HG02938 (cell line): ENCODE measurements around the gene G2E3.
"Not testable (repeated sequence)": the region's sequence is repeated elsewhere in the genome, so short reads cannot be mapped to it uniquely, and the experiment has no call there.

Experiments used
- ATAC-seq: cut with Tn5 transposase; IDR thresholded peaks from one replicate; pipeline ENCODE4 v1.9.1; 2021; ENCODE audit warnings: mild to moderate bottlenecking, moderate library complexity; ENCODE audit not compliant: unreplicated experiment

G2E3 gene, protein sequence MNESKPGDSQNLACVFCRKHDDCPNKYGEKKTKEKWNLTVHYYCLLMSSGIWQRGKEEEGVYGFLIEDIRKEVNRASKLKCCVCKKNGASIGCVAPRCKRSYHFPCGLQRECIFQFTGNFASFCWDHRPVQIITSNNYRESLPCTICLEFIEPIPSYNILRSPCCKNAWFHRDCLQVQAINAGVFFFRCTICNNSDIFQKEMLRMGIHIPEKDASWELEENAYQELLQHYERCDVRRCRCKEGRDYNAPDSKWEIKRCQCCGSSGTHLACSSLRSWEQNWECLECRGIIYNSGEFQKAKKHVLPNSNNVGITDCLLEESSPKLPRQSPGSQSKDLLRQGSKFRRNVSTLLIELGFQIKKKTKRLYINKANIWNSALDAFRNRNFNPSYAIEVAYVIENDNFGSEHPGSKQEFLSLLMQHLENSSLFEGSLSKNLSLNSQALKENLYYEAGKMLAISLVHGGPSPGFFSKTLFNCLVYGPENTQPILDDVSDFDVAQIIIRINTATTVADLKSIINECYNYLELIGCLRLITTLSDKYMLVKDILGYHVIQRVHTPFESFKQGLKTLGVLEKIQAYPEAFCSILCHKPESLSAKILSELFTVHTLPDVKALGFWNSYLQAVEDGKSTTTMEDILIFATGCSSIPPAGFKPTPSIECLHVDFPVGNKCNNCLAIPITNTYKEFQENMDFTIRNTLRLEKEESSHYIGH

GRCh38 chr14:30558675-30559555 is at the start of gene G2E3:
G2E3 (plus strand) TSS chr14:30559158; CDS start chr14:30581080, 21,922 bp downstream.
- peak; percentile 92 for ATAC-seq

DNA sequence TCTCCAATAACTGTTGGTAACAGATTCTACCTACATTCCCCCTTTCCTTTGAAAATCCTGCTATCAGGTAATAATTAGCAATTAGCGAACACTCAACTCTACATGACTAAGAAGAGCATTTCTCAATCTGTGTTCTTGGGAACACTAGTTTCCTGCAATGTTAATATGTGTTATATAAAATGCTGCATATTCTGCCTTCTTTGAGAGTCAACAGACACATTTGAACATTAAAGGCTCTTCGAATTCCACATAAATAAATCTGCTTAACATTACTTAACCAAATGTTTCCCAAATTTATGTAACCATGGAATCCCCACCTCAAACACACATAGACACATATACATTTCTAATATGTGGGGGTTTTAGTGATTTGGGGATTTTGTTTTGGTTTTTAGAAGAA is 41.2 kb upstream of the G2E3 start:
- ATAC-seq = no peak

GRCh38 chr14:30518867-30519560 is 39.9 kb upstream of the G2E3 start:
- no peak for ATAC-seq

DNA sequence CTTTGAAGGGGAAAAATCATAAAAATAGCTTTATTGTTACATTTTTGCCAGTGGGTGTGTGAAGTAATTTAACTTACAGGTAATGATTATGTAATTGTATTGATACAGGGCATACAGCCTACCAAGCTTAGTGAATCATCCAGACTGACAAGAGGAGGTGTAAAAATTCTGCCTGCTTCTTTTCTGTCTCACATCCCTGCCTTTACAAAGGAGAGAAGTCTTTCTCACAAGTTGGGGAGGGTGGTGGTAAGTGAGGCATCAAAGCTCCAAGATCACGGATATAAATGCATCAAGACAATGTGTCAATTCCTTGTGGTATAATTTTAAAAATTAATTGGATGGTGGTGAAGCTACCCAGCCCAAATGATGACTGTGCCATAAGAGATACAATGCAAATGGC is 39.0 kb upstream of the G2E3 start:
- ATAC-seq = no peak

DNA sequence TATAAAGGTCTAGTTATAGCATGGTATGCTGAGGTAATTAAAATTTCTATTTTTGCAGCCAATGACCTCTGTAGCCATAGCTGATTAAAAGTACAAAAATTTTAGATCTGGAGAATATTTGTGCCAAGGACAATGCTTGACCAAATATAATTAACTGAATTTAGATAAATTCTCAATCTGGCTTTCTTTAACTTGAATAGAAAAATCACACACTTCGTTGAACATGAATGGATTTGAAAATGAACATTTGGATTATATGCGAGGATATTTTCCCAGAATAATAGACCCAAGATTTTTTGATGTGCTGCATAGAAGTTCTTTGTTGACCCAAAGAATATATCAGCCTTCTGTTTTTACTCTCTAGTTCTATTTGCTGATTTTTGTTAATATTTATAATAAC is 38.4 kb upstream of the G2E3 start:
- no peak for ATAC-seq

- peak; percentile 65 for ATAC-seq
Measured at GRCh38 chr14:30521899-30522736, 36.8 kb upstream of the G2E3 start.

- no peak for ATAC-seq
Measured at GRCh38 chr14:30525833-30526232, 33.1 kb upstream of the G2E3 start.

DNA sequence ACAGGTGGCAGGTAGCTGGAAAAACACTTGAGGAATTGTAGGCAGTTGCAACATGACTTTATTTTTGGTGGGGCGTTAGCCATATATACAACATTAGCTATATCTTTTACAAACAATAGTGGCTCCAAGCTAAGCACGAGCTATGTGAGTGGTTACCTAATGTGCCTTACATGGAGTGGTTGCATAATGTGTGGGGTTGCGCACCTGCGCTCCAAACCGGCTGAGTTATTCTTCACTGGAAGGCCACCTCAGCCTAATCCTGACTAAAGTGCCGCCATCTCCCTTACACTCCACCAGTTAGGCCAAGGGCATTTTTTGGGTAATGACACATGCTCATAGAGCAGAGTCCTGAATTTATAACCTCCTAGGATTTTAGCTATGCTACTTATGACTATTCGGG is 31.8 kb upstream of the G2E3 start:
- no peak for ATAC-seq

DNA sequence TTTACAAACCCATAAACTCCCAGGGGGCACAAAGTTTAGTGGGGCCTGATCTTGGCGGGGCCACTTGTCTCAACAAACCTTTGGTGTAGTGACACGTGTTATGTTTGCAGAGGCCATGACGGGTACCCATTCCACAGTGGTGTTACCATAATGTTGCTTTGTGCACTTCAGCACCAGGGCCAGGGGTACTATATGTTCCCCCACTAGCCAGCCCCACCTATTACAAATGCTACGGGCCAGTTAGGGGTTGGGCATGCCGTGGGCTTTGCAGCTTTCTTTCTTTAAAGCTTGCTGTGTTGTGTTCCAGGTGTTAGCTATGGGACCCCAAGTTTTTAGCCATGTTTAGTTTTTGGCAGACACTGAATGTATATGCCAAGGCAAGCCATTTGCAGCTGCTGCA is 30.8 kb upstream of the G2E3 start:
- ATAC-seq = no peak

DNA sequence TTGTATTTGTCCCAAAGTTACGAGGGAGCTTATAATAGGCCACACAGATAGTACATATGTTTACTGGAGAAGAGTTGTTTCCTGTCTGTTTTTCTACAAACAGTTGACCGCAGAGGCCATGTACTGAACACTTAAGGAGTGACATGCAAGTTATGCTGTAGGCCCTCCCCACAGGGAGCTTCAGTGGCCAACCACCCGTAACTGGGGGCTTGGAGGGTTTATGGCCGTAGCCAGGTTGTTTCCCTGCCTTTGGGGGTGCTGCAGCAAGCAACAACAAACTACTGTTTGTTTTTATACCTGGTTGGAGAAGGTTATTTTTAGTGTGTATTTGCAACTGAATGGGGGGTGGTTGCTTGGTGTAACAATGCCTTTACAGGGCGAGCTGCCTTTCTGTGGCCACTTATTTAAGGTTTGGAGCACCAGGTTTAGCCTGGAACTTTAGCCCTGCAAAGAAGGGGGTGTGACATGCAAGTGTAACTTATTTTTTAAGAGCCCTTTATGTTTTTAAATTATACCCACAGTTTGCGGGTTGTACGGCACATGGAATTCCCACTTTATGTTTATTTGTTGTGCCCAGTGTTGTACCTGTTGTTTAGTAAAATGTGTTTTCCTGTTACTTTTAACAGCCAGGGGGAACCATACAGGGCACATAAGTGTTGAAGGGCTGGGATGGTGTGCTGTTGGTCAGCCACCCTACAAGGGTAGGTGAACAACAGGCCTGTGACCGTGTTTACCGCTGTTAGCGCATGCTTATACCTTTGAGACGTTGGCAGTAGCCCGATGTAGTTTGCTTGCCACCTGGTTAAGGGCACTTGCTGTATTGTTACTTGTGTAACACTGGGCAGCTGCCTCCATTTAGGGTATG is 29.9 kb upstream of the G2E3 start:
- no peak for ATAC-seq

- no peak for ATAC-seq
Measured at GRCh38 chr14:30532264-30532663, 26.7 kb upstream of the G2E3 start.

GRCh38 chr14:30533126-30533525 is 25.8 kb upstream of the G2E3 start:
- ATAC-seq = no peak

DNA sequence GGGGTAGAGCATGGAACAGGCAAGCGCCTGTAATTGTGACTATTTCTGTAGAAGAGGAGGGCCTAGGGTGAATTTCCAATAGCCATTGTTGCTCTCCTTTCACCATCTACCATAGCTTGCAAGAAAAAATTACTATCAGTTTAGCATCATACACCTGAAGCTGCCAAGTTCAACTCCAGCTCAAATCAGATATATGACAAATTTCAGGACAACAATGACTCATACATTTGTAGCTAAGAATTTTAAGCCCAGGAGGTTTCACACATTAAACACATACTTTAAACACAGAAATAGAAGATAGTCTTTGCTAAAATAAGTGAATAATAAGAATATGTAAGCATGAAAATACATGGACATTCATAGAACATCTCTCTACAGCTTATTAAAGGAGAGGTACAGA is 17.6 kb upstream of the G2E3 start:
- no peak for ATAC-seq

DNA sequence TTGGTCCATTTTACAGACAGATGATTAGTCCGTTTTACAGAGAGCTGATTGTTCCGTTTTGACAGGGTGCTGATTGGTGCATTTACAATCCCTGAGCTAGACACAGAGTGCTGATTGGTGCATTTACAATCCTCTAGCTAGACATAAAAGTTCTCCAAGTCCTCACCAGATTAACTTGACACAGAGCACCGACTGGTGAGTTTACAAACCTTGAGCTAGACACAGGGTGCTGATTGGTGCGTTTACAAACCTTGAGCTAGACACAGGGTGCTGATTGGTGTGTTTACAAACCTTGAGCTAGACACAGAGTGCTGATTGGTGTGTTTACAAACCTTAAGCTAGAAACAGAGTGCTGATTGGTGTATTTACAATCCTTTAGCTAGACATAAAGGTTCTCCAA is 12.2 kb upstream of the G2E3 start:
- ATAC-seq = not testable (repeated sequence)

GRCh38 chr14:30547388-30548048 is 11.4 kb upstream of the G2E3 start:
- no peak for ATAC-seq

- ATAC-seq = no peak
Measured at GRCh38 chr14:30550335-30550734, 8.6 kb upstream of the G2E3 start.

DNA sequence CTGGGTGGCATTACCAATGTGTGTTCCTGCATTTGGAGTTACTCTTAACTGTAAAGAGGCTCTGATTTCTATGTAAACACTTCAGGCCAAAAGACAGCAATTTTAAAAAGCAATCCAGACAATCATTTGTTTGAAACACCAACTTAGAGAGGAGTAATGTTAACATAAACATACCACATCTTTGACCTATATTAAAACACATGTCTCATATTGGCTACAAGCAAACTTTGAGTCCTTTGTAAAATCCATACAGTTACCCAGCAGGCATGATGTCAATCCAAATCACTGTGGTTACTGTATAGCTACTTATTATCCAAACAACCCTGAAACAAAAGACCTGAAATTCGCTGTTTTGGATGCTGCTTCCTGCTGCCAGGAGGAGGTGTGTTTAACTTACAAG is 7.5 kb upstream of the G2E3 start:
- ATAC-seq = no peak

GRCh38 chr14:30553311-30553989 is 5.5 kb upstream of the G2E3 start:
- no peak for ATAC-seq
